CD4-positive, alpha-beta T cell (primary cell): ENCODE results near the gene KRTAP4-7. TPM values are rescaled to one million over a fixed set of nuclear protein-coding genes. Genes with fewer than 3 reads are reported as not detected.
"Not testable (repeated sequence)": the region's sequence is repeated elsewhere in the genome, so short reads cannot be mapped to it uniquely, and the experiment has no call there.

Source experiments
- ATAC-seq: fragments of 200-7000 bp; cut with Tn5 transposase; one replicate; pipeline ENCODE4 v1.10.0; 2022; ENCODE audit warnings: mild to moderate bottlenecking; ENCODE audit not compliant: poor library complexity
- CTCF ChIA-PET: fragments of 350-600 bp; sonication (Branson Sonifier 250); formaldehyde crosslinking; loops from one replicate; lab custom pipeline; 2021; ENCODE audit warnings: antibody characterized with exemption, inconsistent platforms; lab: Charles Lee
- POLR2A ChIA-PET: fragments of 350-600 bp; sonication (Branson Sonifier 250); formaldehyde crosslinking; loops from one replicate; lab custom pipeline; 2021; ENCODE audit warnings: antibody characterized with exemption, inconsistent platforms; lab: Charles Lee
- DNase-seq, 14 experiments: peaks; one replicate each; pipeline ENCODE4 v3.0.0-alpha.2; 2013 to 2020; ENCODE audit warnings: mixed read lengths in 2 of 14
- H3K27ac ChIP-seq, 2 donors: one replicate each; pipeline versions ENCODE4 v1.5.1 to v1.7.0; 2013; ENCODE audit warnings: low read length in 2 of 2, low read depth in 1 of 2, mild to moderate bottlenecking in 1 of 2
- H3K27me3 ChIP-seq, 2 experiments: 1 replicate in 1 of 2; 2 replicates in 1 of 2; pipeline versions ENCODE4 v1.6.1 to v1.7.0; 2013; ENCODE audit warnings: low read length in 2 of 2, control low read depth in 1 of 2, mild to moderate bottlenecking in 1 of 2, moderate library complexity in 1 of 2; ENCODE audit not compliant: insufficient read depth in 2 of 2, control insufficient read depth in 1 of 2
- H3K36me3 ChIP-seq: one replicate; pipeline ENCODE4 v1.6.1; 2013; ENCODE audit warnings: low read length, control low read depth; ENCODE audit not compliant: insufficient read depth
- H3K4me1 ChIP-seq: one replicate; pipeline ENCODE4 v1.6.1; 2013; ENCODE audit warnings: low read length, control low read depth; ENCODE audit not compliant: insufficient read depth
- H3K4me3 ChIP-seq: one replicate; pipeline ENCODE4 v1.5.1; 2013; ENCODE audit warnings: mild to moderate bottlenecking, low read length, moderate library complexity
- H3K9me3 ChIP-seq, 2 experiments: 1 replicate in 1 of 2; 2 replicates in 1 of 2; pipeline versions ENCODE4 v1.6.1 to v1.7.0; 2013; ENCODE audit warnings: low read length in 2 of 2, mild to moderate bottlenecking in 2 of 2, control low read depth in 1 of 2, moderate library complexity in 1 of 2; ENCODE audit not compliant: control insufficient read depth in 1 of 2, insufficient read depth in 1 of 2
- H3K27ac Mint-ChIP-seq: one replicate; pipeline ENCODE4 v1.8.0; 2020; ENCODE audit warnings: mixed read lengths
- H3K27me3 Mint-ChIP-seq: one replicate; pipeline ENCODE4 v1.8.0; 2021; ENCODE audit warnings: mixed read lengths
- H3K36me3 Mint-ChIP-seq: one replicate; pipeline ENCODE4 v1.8.0; 2021; ENCODE audit warnings: low read depth, mixed read lengths
- H3K4me1 Mint-ChIP-seq: one replicate; pipeline ENCODE4 v1.8.0; 2021; ENCODE audit warnings: low read depth, mixed read lengths
- H3K4me3 Mint-ChIP-seq: one replicate; pipeline ENCODE4 v1.8.0; 2020; ENCODE audit warnings: mild to moderate bottlenecking, mixed read lengths
- H3K9me3 Mint-ChIP-seq: one replicate; pipeline ENCODE4 v1.8.0; 2020; ENCODE audit warnings: mixed read lengths
- intact Hi-C, 2 experiments: fragments of 100-400 bp; cut with DNase I in 1 of 2; cut with micrococcal nuclease in 1 of 2; formaldehyde crosslinking; loops; one replicate each; pipeline versions ENCODE4 v1.15.1 to v1.9.0; 2023 to 2025; cut with DNase I, micrococcal nuclease
- total RNA-seq, 174 experiments: library from RNA in 2 of 174; stranded (reverse) in 2 of 174; gene quantifications; one replicate each; pipeline ENCODE4 v1.2.3 and lab custom pipeline; 2021 to 2026
- TF ChIP-seq, protein P1 (sequence below): fragments of 200-600 bp; IDR thresholded peaks from one replicate; pipeline ENCODE4 v1.8.0; 2022; ENCODE audit warnings: antibody characterized with exemption, mild to moderate bottlenecking

KRTAP4-7 gene
- total RNA-seq, 2 experiments from 2014 or later: not detected

GRCh38 chr17:41073676-41074075 is 10.3 kb upstream of the KRTAP4-7 start:
- H3K36me3 ChIP-seq: no peaks in the 10 kb centered on the region
- Mint-ChIP-seq H3K9me3 (no peaks in the 10 kb centered on the region), H3K4me3 (no peak overlapping the region), H3K27ac (no peak overlapping the region), H3K27me3 (peaks cover 32% of the 10 kb centered on the region), H3K4me1 (no peaks in the 10 kb centered on the region), H3K36me3 (no peaks in the 10 kb centered on the region)
- ATAC-seq: no peak
- H3K4me1 ChIP-seq: no peaks in the 10 kb centered on the region
- CTCF ChIA-PET: no interaction called here
- H3K27ac ChIP-seq: no peak overlapping the region
- TF ChIP-seq, protein P1, sequence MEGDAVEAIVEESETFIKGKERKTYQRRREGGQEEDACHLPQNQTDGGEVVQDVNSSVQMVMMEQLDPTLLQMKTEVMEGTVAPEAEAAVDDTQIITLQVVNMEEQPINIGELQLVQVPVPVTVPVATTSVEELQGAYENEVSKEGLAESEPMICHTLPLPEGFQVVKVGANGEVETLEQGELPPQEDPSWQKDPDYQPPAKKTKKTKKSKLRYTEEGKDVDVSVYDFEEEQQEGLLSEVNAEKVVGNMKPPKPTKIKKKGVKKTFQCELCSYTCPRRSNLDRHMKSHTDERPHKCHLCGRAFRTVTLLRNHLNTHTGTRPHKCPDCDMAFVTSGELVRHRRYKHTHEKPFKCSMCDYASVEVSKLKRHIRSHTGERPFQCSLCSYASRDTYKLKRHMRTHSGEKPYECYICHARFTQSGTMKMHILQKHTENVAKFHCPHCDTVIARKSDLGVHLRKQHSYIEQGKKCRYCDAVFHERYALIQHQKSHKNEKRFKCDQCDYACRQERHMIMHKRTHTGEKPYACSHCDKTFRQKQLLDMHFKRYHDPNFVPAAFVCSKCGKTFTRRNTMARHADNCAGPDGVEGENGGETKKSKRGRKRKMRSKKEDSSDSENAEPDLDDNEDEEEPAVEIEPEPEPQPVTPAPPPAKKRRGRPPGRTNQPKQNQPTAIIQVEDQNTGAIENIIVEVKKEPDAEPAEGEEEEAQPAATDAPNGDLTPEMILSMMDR: no peak
- DNase-seq: no peak
- intact Hi-C loops: no loop called here
- no peak overlapping the region for H3K4me3 ChIP-seq
- no peaks in the 10 kb centered on the region for H3K27me3 ChIP-seq
- no peaks in the 10 kb centered on the region for H3K9me3 ChIP-seq
- POLR2A ChIA-PET: no interaction called here

- Mint-ChIP-seq H3K9me3 (no peaks in the 10 kb centered on the region), H3K27ac (no peak overlapping the region), H3K27me3 (peaks cover 44% of the 10 kb centered on the region), H3K36me3 (no peaks in the 10 kb centered on the region), H3K4me1 (no peaks in the 10 kb centered on the region), H3K4me3 (no peak overlapping the region)
- TF ChIP-seq, protein P1: no peak
- ATAC-seq (no peak), DNase-seq (no peak)
- no peaks in the 10 kb centered on the region for H3K36me3 ChIP-seq
- POLR2A ChIA-PET: no interaction called here
- intact Hi-C loops: no loop called here
- no peaks in the 10 kb centered on the region for H3K9me3 ChIP-seq
- no peaks in the 10 kb centered on the region for H3K27me3 ChIP-seq
- no peak overlapping the region for H3K27ac ChIP-seq
- no peaks in the 10 kb centered on the region for H3K4me1 ChIP-seq
- CTCF ChIA-PET: no interaction called here
- H3K4me3 ChIP-seq: no peak overlapping the region
Observed at GRCh38 chr17:41076788-41077187, 7.2 kb upstream of the KRTAP4-7 start.

- Mint-ChIP-seq H3K36me3 (no peaks in the 10 kb centered on the region), H3K4me1 (no peaks in the 10 kb centered on the region), H3K27ac (no peak overlapping the region), H3K4me3 (no peak overlapping the region), H3K9me3 (no peaks in the 10 kb centered on the region), H3K27me3 (peaks cover 23% of the 10 kb centered on the region)
- TF ChIP-seq, protein P1: no peak
- Histone ChIP-seq H3K27me3 (no peaks in the 10 kb centered on the region), H3K4me3 (no peak overlapping the region), H3K27ac (no peak overlapping the region), H3K36me3 (no peaks in the 10 kb centered on the region), H3K4me1 (no peaks in the 10 kb centered on the region), H3K9me3 (no peaks in the 10 kb centered on the region)
- CTCF ChIA-PET: no interaction called here
- intact Hi-C loops: no loop called here
- DNase-seq (no peak), ATAC-seq (no peak)
- POLR2A ChIA-PET: no interaction called here
Observed at GRCh38 chr17:41082626-41083025, 1.3 kb upstream of the KRTAP4-7 start.

DNA sequence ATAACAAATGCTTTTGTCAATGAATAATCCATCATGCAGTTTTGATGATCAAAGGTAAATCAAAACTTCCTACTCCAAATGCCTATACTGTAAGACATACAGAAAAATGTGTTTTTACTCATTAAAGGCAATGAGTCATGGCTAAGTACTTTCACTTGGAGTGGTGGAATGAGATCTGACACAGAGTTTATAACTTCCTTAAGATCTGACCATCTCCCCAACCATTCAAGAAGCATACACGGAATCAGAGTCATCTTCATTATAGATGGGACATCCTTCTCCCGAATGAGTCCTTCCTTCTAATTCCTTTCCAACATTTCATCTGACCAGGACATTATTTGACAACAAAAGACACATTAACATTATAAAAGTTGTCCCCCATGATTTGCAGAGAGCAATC is 523 bp upstream of the KRTAP4-7 start:
- DNase-seq, H3K27ac Mint-ChIP-seq, H3K4me3 Mint-ChIP-seq, POLR2A ChIA-PET, H3K27ac ChIP-seq, H3K4me3 ChIP-seq, H3K9me3 Mint-ChIP-seq, intact Hi-C loops, H3K36me3 ChIP-seq, H3K9me3 ChIP-seq, H3K4me1 Mint-ChIP-seq, H3K27me3 ChIP-seq, H3K4me1 ChIP-seq, CTCF ChIA-PET, H3K36me3 Mint-ChIP-seq, ATAC-seq: not testable (repeated sequence)
- H3K27me3 Mint-ChIP-seq: peaks cover 19% of the 10 kb centered on the region

GRCh38 chr17:41088760-41089352 is 4.9 kb downstream of the KRTAP4-7 start:
- CTCF ChIA-PET, H3K36me3 ChIP-seq, H3K36me3 Mint-ChIP-seq, DNase-seq, H3K27ac ChIP-seq, intact Hi-C loops, H3K4me1 Mint-ChIP-seq, H3K9me3 ChIP-seq, H3K4me3 Mint-ChIP-seq, POLR2A ChIA-PET, ATAC-seq, H3K9me3 Mint-ChIP-seq, H3K27ac Mint-ChIP-seq, H3K4me1 ChIP-seq, H3K4me3 ChIP-seq, H3K27me3 ChIP-seq: not testable (repeated sequence)
- H3K27me3 Mint-ChIP-seq: peaks cover 11% of the 10 kb centered on the region
